ENCODE measurements around the gene MUC5AC.
"Not testable (repeated sequence)": the region's sequence is repeated elsewhere in the genome, so short reads cannot be mapped to it uniquely, and the experiment has no call there.

MUC5AC gene

DNA sequence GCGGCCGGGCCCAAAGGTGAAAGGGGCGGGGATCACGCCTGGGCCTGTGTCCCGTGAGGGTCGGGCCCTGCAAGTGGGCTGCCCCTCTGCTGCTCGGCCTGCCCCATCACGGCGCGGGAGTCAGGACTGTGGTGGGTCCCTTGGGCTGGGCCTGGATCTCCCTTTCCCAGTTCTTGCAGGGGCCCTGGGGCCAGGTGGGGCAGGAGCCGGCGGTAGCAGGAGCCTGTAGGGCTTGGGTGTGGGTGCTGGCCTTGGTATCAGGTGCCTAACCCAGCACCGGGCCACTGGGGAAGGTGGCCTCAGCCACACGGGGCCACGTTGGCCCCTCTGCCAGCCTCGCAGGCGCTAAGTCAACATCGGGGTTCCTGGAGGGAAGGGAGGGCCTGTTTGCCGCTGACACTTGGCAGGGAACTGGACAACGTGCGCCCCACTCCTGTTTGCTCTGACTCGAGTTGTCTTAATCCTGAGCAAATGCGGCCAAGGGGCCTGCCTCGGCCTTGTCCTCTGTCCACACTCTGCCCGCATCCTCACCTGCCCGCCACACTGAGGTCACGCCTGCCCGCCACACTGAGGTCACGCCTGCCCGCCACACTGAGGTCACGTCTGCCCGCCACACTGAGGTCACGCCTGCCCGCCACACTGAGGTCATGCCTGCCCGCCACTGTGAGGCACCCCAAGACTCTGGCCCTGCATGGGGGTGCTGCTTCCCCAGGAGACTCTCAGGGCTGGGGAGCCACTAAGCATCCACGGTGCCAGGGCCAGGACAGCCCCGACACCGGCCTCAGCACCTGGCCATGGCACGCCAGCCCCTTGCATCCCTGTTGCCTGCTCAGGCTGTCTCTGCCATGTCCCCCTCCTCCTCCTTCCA is 50.9 kb downstream of the MUC5AC start:
- DNase-seq (ENCODE audit: low read depth) = no peak

DNA sequence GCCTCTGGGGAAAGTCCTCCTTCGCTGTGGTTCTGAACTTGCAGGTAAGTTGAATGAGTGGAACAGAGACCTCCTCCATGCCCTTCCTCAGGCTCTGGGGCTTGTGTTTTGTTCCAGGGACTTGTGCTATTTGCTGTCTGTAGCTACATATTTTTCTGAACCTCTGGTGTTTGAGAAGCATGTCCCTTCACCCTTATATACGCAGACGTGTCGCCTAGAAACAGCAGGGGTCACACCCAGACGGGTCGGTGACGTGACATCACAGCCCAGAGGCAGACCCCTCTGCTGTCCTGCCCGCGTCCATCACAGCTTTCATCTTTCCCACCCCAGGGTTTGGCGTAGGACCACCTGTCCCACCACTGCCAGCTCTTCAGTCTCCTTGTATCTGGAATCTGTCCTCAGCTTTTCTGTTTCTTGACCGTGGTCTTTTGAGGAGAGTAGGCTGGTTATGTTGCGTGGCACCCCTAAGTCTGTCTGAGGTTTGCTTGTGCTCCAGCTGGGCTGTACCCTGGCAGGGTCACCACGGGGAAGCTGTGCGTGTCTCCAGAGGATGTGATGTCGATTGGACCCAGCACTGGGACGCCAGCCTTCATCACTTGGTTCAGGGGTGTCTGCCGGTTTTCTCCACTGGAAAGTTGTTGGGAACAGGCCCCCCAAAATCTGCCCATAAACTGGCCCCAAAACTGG is 51.8 kb downstream of the MUC5AC start:
- no peak for DNase-seq (ENCODE audit: low read depth)

DNA sequence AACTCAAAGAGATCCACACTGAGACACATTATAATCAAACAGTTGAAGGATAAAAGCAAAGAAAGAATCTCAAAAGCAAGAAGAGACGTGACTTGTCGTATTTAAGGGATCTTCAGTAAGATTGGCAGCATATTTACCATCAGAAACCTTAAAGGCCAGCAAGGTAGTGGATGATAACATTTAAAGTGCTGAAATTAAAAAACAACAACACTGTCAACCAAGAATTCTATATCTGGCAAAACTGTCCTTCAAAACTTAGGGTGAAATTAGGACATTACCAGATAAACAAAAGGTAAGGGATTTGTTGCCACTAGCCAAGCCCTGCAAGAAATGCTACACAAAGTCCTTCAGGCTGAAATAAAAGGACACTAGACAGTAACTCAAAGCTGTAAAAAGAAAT is 54.1 kb downstream of the MUC5AC start:
- DNase-seq (ENCODE audit: low read depth) = no peak

DNA sequence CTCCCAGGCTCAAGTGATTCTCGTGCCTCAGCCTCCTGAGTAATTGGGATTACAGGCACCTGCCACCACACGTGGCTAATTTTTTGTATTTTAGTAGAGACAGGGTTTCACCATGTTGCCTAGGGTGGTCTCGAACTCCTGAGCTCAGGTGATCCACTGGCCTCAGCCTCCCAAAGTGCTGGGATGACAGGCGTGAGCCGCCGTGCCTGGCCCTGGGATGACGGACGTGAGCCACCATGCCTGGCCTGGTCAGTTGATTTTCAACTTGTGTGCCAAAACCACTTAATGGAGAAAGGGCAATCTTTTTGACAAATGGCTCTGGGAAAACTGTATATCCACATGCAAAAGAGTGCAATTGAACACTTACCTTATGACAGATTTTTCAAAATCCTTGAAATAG is 58.1 kb downstream of the MUC5AC start:
- DNase-seq (ENCODE audit: low read depth) = not testable (repeated sequence)

DNA sequence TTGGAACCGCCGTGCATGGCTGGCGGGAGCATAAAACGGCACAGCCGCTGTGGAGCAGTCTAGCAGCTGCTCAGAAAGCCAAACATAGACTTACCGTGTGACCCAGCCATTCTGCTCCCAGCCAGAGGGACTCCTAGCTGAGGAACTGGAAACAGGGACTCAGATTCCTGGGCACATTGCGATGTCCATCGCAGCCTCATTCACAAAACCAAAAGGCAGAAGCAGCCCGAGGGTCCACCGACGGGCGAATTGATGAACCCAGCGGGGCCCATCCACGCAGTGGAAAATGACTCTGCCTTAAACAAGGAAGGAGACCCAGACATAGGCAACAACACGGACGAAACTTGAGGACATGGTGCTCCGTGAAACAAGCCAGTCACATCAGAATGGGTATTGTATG is 59.4 kb downstream of the MUC5AC start:
- DNase-seq (ENCODE audit: low read depth) = no peak

DNA sequence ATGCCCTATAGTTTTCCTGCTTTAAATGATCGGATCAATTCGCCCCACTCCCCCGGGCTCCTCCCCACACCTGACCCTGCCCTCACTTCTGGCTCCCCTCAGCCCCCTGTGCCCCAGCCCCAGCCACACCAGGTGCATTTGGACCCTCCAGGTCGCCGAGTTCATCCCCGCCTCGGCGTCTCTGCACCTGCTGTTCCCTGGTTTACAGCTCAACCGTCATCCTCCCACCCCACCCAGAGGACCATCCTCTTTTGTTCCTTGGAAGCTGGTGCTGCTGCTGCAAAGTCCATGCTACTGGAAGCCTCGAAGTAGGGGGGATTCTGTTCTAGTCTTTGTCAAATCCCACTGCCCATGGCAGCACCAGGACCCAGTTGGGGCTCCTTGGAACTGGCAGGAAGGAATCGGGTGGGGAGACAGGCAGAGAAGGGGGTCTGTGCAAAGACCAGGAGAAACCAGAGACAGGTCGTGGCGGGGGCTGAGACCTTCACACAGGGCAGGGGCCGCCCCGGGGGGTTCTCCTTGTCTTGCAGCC is 60.6 kb downstream of the MUC5AC start:
- DNase-seq (ENCODE audit: low read depth) = no peak

DNA sequence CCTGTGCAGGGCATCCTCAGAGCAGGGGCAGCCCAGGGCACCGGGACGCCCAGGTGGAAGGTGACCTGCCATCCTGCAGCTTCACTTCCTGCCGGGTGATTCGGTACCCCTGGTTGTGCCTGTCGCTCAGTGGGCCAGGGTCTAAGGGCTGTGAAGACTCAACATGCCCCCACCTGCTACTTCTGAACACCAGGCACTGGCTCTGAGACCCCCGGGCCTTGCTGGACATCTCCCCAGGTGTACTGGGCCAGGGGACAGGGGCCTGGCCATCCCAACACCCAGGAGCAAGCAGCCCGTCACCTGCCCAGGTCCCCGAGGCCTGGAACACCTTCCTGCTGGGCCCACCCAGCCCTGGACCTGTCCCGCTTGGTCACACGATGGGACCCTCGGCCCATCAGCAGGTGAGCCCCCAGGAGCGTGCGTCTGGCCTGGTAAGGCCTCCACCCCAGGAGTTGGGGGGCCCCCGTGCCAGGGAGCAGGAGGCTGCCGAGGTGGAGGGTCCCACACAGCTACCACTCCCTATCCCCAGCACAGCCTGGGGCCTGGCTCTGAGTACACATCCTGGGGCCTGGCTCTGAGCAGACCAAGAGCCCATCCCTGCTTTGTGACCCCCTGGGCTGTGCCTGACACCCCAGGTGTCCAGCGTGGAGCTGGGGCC is 61.2 kb downstream of the MUC5AC start:
- no peak for DNase-seq (ENCODE audit: low read depth)

DNA sequence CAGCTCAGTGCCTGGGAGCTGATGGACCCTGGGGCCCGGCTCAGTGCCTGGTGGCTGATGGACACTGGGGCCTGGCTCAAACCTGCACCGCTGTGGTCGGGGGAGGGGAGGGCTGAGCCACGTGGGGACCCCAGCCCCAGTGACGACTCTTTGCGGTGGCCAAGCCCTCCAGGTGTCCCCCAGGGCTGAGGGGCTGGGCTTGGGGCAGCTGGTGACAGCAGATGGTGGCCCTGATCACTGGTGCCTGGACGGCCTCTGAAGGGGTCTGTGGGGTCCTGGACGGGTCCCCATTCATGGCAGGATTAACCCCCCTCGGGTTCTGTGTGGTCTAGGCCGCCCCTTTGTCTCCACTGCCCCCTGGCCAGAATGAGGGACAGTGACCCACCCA is 61.7 kb downstream of the MUC5AC start:
- DNase-seq (ENCODE audit: low read depth) = no peak

DNA sequence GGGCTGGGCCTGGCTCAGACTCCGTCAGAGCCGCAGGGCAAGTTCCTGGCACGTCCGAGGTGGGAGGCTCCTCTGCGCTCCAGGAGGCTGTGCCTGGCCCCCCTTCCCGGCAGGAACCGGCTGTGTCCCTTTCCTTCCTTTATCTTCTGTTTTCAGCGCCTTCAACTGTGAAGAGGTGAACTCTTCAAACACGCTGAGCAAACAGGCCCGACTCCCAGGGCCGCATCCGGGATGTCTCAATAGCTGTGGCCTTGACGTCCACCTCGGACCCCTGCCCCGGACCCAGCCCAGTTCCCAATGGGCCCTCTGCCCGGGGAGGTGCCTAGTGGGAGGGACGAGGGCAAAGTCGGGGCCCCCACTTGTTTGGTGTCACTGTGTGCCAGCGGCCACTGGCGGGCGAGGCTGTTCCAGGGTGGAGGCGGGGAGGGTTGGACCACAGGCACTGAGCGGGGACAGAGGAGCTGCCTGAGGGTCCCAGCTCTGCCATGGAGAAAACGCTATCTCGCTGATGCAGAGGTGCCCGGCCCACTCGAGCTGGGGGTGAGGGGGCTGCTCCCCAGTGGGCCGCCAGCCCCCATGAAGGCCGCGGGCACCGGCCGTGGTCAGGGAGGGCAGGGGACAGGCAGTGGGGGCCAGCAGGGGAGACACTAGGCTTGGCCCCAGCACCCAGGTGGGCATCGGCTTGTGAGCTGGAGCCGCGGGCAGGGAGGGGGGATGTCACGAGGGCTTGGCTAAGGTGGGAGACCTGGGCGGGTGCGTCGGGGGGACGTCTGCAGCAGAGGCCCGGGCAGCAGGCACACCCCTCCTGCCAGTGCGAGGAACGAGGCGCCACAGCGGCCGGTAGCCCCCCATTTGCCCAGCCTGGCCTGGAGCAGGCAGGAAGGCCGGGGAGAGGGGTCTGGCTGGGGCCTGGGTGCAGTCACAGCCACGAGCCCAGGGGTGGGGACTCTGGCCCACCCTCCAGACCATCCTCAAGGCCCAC is 62.4 kb downstream of the MUC5AC start:
- no peak for DNase-seq (ENCODE audit: low read depth)

DNA sequence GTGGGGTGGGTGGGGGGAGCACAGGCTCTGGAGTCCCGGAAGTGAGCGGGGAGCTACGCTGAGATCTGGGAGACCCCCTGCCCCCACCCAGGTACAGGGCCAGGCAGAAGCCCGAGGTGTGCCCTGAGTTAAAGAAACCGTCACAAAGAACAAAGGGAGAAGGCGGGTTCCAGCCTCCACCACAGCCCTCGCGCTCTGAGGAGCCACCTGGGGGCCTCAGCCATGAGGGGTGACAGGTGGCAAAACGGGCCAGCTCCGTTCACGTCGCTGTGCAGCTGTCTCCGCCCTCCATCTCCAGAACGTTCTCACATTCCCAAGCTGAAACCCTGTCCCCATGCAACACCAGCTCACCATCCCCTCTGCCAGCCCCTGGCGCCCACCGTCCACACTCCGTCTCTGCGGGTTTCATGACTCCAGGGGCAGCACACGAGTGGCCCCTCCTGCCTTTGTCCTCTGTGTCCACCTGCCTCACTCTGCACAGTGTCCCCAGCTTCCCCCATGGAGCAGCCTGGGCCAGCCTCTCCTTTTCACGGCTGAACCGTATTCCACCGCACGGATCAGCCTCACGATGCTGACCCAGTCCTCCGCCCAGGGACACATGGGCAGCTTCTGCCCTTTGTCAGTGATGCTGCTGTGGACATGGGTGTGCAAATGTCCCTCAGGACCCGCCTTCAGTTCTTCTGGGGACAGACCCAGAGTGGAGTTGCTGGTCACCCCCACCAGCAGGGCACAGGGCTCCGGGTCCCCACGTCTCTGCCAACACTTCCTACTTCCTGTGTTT is 63.4 kb downstream of the MUC5AC start:
- DNase-seq (ENCODE audit: low read depth) = no peak

DNA sequence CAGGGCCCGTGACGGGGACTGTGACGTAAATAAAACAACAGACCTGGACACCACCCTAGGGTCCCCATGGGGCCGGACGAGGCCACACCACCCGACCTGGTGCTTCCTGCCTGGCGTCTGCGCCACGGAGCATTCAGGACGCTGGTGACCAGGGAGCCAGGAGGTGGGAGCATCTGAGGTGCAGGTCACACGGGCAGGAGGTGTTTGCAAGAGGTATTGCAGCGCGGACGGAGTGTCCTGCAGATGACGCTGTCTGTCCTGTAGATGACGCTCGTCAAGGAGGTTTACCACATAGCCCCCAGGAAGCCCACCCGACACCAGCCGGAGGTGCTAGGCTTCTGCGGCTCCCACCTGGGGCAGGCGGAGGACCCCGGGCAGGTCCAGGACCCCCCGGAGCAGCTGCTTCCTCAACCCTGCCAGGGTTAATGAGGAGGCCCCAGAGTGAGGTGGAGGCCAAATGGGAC is 64.1 kb downstream of the MUC5AC start:
- no peak for DNase-seq (ENCODE audit: low read depth)

DNA sequence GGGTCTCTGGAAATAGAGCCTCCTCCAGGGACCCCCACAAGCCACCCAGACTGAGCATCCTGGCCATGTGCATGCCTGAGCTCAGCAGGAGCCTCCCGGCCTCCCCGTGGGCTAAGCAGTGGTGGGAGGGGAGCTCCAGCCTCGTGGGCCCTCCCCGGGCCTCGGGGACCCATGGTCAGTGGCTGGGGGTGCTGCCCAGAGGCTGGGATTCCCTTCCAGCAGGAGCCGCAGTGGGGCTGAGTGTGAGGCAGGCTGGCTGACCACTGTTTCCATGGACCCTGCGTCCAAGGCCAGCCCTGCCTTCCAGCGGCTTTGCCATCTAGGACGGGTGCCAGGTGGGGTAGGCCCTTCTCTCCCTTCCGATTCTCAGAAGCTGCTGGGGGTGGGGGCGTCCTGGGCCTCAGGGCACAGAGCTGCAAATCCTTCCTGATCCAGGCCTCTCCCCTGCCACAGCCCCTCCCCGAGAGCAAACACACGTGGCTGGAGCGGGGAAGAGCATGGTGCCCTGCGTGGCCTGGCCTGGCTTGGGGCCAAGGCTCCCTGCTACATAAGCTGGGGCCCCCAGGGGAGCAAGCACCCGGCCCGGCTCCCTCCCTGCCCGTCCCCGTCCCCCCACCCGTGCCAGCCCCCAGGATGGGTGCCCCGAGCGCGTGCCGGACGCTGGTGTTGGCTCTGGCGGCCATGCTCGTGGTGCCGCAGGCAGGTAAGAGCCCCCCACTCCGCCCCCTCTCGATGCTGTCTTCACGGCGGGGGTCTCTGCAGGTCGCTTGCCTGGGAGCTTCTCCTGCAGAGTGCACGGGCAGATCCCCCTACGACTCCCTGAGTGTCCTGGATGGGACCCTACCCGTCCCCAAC is 65.0 kb downstream of the MUC5AC start, which contains the start of gene MUC5B:
TSS of gene MUC5B (plus strand) at position 576 of the 855 bp plus-strand sequence. CDS start at position 634, 58 bp downstream.
- no peak for DNase-seq (ENCODE audit: low read depth)

DNA sequence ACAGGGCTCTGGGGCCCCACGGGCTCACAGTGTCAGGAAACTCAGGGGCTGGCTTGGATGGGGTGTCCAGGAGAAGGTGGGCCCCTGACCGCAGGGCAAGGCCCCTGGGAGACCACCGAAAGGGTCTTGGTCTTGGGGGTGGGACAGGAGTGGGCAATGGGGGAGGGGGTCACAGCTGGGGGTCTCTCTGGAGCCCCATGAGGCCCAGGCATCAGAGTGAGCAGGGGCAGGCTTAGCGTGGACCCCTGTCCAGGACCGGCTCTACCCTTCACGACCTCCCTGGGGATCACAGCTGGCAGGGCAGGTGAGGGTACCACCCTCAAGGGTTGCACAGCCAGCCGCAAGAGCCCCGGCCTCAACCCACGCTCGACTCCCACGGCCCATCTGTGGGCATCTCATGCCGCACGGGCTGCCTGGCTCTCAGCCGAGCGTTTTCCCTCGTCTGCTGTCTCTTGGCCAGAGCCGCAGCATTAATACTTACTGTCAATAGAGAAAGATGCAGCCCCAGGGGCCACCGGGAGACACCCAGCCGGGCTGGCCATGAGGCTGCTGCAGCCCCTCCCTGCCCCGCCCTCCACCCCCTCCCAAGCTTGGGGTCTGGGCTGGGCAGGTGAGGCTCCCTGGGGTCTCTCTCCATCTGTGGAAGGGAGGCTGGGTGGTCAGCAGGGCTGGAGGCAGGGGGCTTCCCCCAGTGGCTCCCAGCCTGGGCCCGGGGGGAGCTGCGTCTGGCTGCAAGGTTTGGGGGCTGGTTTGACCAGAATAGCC is 65.8 kb downstream of the MUC5AC start:
- no peak for DNase-seq (ENCODE audit: low read depth)

DNA sequence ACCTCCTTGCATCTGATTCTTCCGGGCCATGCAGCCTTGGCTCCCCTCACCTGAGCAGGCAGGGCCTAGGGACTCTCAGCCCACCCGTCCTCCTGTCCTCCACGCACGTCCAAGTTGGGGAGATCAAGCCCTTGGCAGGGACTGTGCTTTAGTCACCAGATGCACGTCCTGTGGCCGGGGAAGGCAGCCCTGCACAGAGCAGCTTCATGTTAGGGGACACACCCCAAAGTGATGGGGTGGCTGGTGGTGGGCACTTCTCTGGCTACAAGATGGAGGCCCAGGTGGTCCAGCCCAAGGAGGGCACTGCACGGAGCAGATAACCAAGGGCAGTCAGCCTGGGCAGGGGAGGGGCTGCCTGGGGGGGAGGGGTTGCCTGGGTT is 66.3 kb downstream of the MUC5AC start:
- no peak for DNase-seq (ENCODE audit: low read depth)

DNA sequence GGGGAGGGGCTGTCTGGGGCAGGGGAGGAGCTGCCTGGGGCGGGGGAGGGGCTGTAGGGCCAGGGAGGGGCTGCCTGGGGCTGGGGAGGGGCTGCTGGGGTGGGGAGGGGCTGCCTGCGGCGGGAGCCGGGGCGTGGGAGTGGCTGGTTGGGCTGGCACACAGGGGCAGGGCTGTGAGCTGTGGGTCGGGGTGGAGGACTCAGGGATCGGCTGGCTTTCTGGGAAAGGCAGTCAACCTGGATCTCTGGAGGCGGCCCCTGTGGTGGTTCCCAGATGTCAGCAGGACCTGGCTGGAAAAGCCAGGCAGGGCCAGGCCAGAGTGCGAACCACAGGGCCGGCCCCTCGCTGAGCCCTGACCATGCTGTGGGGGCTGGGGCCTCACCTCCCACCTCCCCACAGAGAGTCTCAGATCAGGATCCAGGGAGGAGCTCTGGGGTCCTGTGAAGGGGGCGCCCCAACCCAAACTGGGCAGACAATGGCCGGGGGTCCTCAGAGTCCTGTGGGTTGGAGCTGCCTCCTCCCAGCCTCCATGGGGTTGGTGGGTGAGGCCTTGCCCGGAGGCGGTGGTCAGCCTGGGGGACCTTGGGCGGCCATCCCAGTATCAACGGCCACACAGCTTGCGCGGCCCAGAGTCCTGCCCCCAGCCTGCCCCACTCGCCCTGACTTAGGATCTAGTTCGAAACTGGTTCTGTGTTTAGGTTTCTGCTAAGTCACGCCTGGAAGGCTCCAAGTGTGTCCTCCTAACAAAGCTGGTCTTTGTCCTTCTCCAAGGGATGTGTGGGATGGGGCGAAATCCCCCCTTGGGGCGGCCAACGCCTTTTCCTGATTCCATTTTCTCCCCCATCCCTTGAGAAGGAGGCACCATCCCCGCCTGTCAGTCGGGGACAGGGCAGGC is 67.0 kb downstream of the MUC5AC start:
- no peak for DNase-seq (ENCODE audit: low read depth)

DNA sequence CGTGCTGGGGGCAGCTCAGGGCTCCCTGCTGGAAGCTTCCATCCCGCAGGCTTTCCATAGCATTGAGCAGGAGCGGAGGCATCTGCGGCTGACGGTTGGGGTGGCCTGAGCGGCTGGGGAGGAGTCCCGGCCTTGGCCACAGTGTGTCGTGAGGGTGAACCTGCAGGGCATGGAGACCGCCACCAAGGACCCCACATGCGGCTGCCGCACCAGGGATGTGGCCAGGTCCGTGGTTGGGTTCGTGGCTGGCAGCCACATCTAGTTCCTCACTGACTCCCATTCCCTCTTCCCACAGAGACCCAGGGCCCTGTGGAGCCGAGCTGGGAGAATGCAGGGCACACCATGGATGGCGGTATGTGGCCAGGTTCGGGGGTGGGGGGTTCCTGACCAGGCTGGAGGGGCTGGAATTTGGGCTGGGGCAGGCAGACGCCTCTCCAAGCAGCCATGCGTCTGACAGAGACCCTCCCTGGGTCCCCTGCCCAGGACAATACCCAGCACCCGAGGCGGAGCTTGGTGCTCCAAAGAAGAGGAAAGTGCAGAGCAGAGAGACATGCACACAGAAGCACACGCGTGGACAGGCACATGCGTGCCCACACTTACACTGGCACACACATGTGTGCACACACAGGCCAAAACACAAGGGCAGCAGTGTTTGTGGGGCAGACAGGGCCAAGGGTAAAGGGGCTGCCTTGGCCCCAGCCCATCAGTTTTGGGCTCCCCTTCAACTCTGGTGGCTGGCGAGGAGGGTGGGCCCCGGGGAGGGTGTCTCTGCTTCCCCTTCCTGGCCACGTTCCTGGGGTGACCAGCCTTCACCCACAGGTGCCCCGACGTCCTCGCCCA is 67.9 kb downstream of the MUC5AC start:
- no peak for DNase-seq (ENCODE audit: low read depth)
